Activated CD4-positive, alpha-beta T cell treated with anti-CD3 and anti-CD28 coated beads, Interleukin-2, amount 10 ng/mL, durations not matched to agents 7 days and 5 days (primary cell): ENCODE measurements around the gene ATL2. TPM values are rescaled to one million over a fixed set of nuclear protein-coding genes. Genes with fewer than 3 reads are reported as not detected.
A peak's percentile ranks its signal among the peaks of the same experiment; 100 is the strongest.
"Not testable (repeated sequence)": the region's sequence is repeated elsewhere in the genome, so short reads cannot be mapped to it uniquely, and the experiment has no call there.

Experiments used
- CTCF ChIA-PET: fragments of 350-600 bp; sonication (Branson Sonifier 250); formaldehyde crosslinking; loops from one replicate; lab custom pipeline; 2021; ENCODE audit warnings: antibody characterized with exemption; lab: Charles Lee
- POLR2A ChIA-PET: fragments of 350-600 bp; sonication (Branson Sonifier 250); formaldehyde crosslinking; loops from one replicate; lab custom pipeline; 2021; ENCODE audit warnings: antibody characterized with exemption; lab: Charles Lee
- DNase-seq: peaks from one replicate; pipeline ENCODE4 v3.0.0-alpha.2; 2020
- H3K27ac Mint-ChIP-seq: one replicate; pipeline ENCODE4 v1.8.0; 2021; ENCODE audit warnings: mild to moderate bottlenecking, moderate library complexity, mixed read lengths
- H3K27me3 Mint-ChIP-seq: one replicate; pipeline ENCODE4 v1.8.0; 2021; ENCODE audit warnings: mixed read lengths
- H3K36me3 Mint-ChIP-seq: one replicate; pipeline ENCODE4 v1.8.0; 2021; ENCODE audit warnings: low read depth, mixed read lengths
- H3K4me1 Mint-ChIP-seq: one replicate; pipeline ENCODE4 v1.8.0; 2021; ENCODE audit warnings: mixed read lengths
- H3K4me3 Mint-ChIP-seq: one replicate; pipeline ENCODE4 v1.8.0; 2021; ENCODE audit warnings: mild to moderate bottlenecking, moderate library complexity, mixed read lengths
- H3K9me3 Mint-ChIP-seq: one replicate; pipeline ENCODE4 v1.8.0; 2021; ENCODE audit warnings: mixed read lengths
- total RNA-seq, 2 experiments: library from RNA; stranded (reverse); gene quantifications; one replicate each; pipeline ENCODE4 v1.2.3, GENCODE V29; 2021

Gene ATL2
- total RNA-seq, 2 experiments from 2014 or later = 46.0 to 59.2 TPM

- ChIA-PET CTCF (interaction anchor here (1.8 kb wide), 1 partner anchor 67 kb away, joined by 4 read pairs; no protein-coding TSS in a partner anchor), POLR2A (no interaction called here)
- Mint-ChIP-seq H3K4me1 (peaks cover 18% of the 10 kb centered on the region), H3K36me3 (peaks cover 75% of the 10 kb centered on the region), H3K27me3 (no peaks in the 10 kb centered on the region), H3K9me3 (no peaks in the 10 kb centered on the region), H3K4me3 (no peak overlapping the region), H3K27ac (no peak overlapping the region)
- DNase-seq = no peak
These were observed 68.3 kb downstream of the ATL2 start for GRCh38 chr2:38308821-38309220.

GRCh38 chr2:38301969-38302702, 74.9 kb downstream of the ATL2 start:
- Mint-ChIP-seq H3K4me3 (no peak overlapping the region), H3K4me1 (peaks cover 43% of the 10 kb centered on the region), H3K27ac (peak overlapping the region; percentile 68), H3K27me3 (no peaks in the 10 kb centered on the region), H3K9me3 (no peaks in the 10 kb centered on the region), H3K36me3 (peaks cover 71% of the 10 kb centered on the region)
- ChIA-PET POLR2A (no interaction called here), CTCF (interaction anchor here (0.6 kb wide), 1 partner anchor 392 kb away, joined by 3 read pairs; no protein-coding TSS in a partner anchor)
- no peak for DNase-seq

- Mint-ChIP-seq H3K9me3 (no peaks in the 10 kb centered on the region), H3K4me1 (peaks cover 43% of the 10 kb centered on the region), H3K36me3 (peaks cover 69% of the 10 kb centered on the region), H3K27ac (peak overlapping the region; percentile 68), H3K4me3 (no peak overlapping the region), H3K27me3 (no peaks in the 10 kb centered on the region)
- ChIA-PET CTCF (interaction anchor here (0.6 to 1.1 kb wide), 2 partner anchors 164 to 393 kb away, joined by 3 to 4 read pairs; no protein-coding TSS in a partner anchor), POLR2A (no interaction called here)
- DNase-seq = peak; percentile 32
These were observed 75.6 kb downstream of the ATL2 start for GRCh38 chr2:38301340-38301968.

- CTCF ChIA-PET = no interaction called here
- H3K36me3 Mint-ChIP-seq = peaks cover 52% of the 10 kb centered on the region
- no peaks in the 10 kb centered on the region for H3K27me3 Mint-ChIP-seq
- no peak for DNase-seq
- H3K4me3 Mint-ChIP-seq = no peak overlapping the region
- no peak overlapping the region for H3K27ac Mint-ChIP-seq
- H3K4me1 Mint-ChIP-seq = peaks cover 23% of the 10 kb centered on the region
- H3K9me3 Mint-ChIP-seq = no peaks in the 10 kb centered on the region
- POLR2A ChIA-PET = interaction anchor here (0.6 kb wide), 1 partner anchor 81 kb away, joined by 3 read pairs; no protein-coding TSS in a partner anchor
These were observed 78.5 kb downstream of the ATL2 start for GRCh38 chr2:38298539-38298938.

- no peaks in the 10 kb centered on the region for H3K9me3 Mint-ChIP-seq
- no peak overlapping the region for H3K4me3 Mint-ChIP-seq
- H3K4me1 Mint-ChIP-seq = peaks cover 3% of the 10 kb centered on the region
- H3K27ac Mint-ChIP-seq = no peak overlapping the region
- POLR2A ChIA-PET = no interaction called here
- CTCF ChIA-PET = no interaction called here
- no peaks in the 10 kb centered on the region for H3K27me3 Mint-ChIP-seq
- H3K36me3 Mint-ChIP-seq = peaks cover 36% of the 10 kb centered on the region
- DNase-seq = no peak
These were observed 80.8 kb downstream of the ATL2 start for GRCh38 chr2:38296197-38296780.

GRCh38 chr2:38294597-38294996, 82.5 kb downstream of the ATL2 start:
- POLR2A ChIA-PET = no interaction called here
- no peak for DNase-seq
- no peak overlapping the region for H3K27ac Mint-ChIP-seq
- peaks cover 29% of the 10 kb centered on the region for H3K36me3 Mint-ChIP-seq
- H3K9me3 Mint-ChIP-seq = no peaks in the 10 kb centered on the region
- no peak overlapping the region for H3K4me3 Mint-ChIP-seq
- CTCF ChIA-PET = interaction anchor here (0.6 to 0.7 kb wide), 2 partner anchors 72 to 771 kb away, joined by 4 read pairs; no protein-coding TSS in a partner anchor
- H3K27me3 Mint-ChIP-seq = no peaks in the 10 kb centered on the region
- H3K4me1 Mint-ChIP-seq = no peaks in the 10 kb centered on the region

GRCh38 chr2:38293152-38293865, 83.8 kb downstream of the ATL2 start:
- no peak overlapping the region for H3K4me3 Mint-ChIP-seq
- DNase-seq = no peak
- H3K27me3 Mint-ChIP-seq = peaks cover 3% of the 10 kb centered on the region
- ChIA-PET CTCF (interaction anchor here (0.5 to 2.5 kb wide), 2 partner anchors 14 to 506 kb away, joined by 4 read pairs; no protein-coding TSS in a partner anchor), POLR2A (no interaction called here)
- H3K4me1 Mint-ChIP-seq = no peaks in the 10 kb centered on the region
- H3K9me3 Mint-ChIP-seq = no peaks in the 10 kb centered on the region
- H3K36me3 Mint-ChIP-seq = peaks cover 20% of the 10 kb centered on the region
- no peak overlapping the region for H3K27ac Mint-ChIP-seq

GRCh38 chr2:38290332-38290731, 86.7 kb downstream of the ATL2 start:
- H3K27ac Mint-ChIP-seq = no peak overlapping the region
- H3K27me3 Mint-ChIP-seq = peaks cover 12% of the 10 kb centered on the region
- no peak overlapping the region for H3K4me3 Mint-ChIP-seq
- H3K4me1 Mint-ChIP-seq = no peaks in the 10 kb centered on the region
- no peaks in the 10 kb centered on the region for H3K9me3 Mint-ChIP-seq
- ChIA-PET CTCF (no interaction called here), POLR2A (no interaction called here)
- no peak for DNase-seq
- H3K36me3 Mint-ChIP-seq = no peaks in the 10 kb centered on the region

GRCh38 chr2:38284971-38285370, 92.1 kb downstream of the ATL2 start:
- no peaks in the 10 kb centered on the region for H3K9me3 Mint-ChIP-seq
- ChIA-PET POLR2A (no interaction called here), CTCF (interaction anchor here (0.6 kb wide), 1 partner anchor 227 kb away, joined by 3 read pairs; no protein-coding TSS in a partner anchor)

GRCh38 chr2:38281095-38281742, 95.9 kb downstream of the ATL2 start:
- peaks cover 4% of the 10 kb centered on the region for H3K4me1 Mint-ChIP-seq
- no peaks in the 10 kb centered on the region for H3K9me3 Mint-ChIP-seq
- ChIA-PET POLR2A (no interaction called here), CTCF (interaction anchor here (0.6 kb wide), 1 partner anchor 533 kb away, joined by 5 read pairs; no protein-coding TSS in a partner anchor)
- no peaks in the 10 kb centered on the region for H3K36me3 Mint-ChIP-seq
- no peak for DNase-seq
- peaks cover 6% of the 10 kb centered on the region for H3K27me3 Mint-ChIP-seq
- no peak overlapping the region for H3K4me3 Mint-ChIP-seq
- no peak overlapping the region for H3K27ac Mint-ChIP-seq

More at GRCh38 chr2:38284971-38285370, 92.1 kb downstream of the ATL2 start:
- H3K27ac Mint-ChIP-seq = no peak overlapping the region
- peaks cover 17% of the 10 kb centered on the region for H3K27me3 Mint-ChIP-seq
- H3K36me3 Mint-ChIP-seq = no peaks in the 10 kb centered on the region
- H3K4me1 Mint-ChIP-seq = no peaks in the 10 kb centered on the region
- no peak overlapping the region for H3K4me3 Mint-ChIP-seq
- no peak for DNase-seq

- CTCF ChIA-PET = interaction anchor here (0.6 to 1.1 kb wide), 3 partner anchors 13 to 238 kb away, joined by 3 to 4 read pairs (median 3); no protein-coding TSS in a partner anchor
- no peak for DNase-seq
- H3K27me3 Mint-ChIP-seq = peaks cover 8% of the 10 kb centered on the region
- no peaks in the 10 kb centered on the region for H3K9me3 Mint-ChIP-seq
- H3K4me3 Mint-ChIP-seq = no peak overlapping the region
- H3K36me3 Mint-ChIP-seq = no peaks in the 10 kb centered on the region
- peaks cover 6% of the 10 kb centered on the region for H3K4me1 Mint-ChIP-seq
- H3K27ac Mint-ChIP-seq = no peak overlapping the region
- POLR2A ChIA-PET = interaction anchor here (0.5 kb wide), 1 partner anchor 64 kb away, joined by 3 read pairs; no protein-coding TSS in a partner anchor
These were observed 97.9 kb downstream of the ATL2 start for GRCh38 chr2:38279201-38279600.

- H3K4me3 Mint-ChIP-seq, DNase-seq, H3K27me3 Mint-ChIP-seq, H3K27ac Mint-ChIP-seq, H3K4me1 Mint-ChIP-seq, H3K9me3 Mint-ChIP-seq, POLR2A ChIA-PET, H3K36me3 Mint-ChIP-seq, CTCF ChIA-PET: not testable (repeated sequence)
These were observed 99.0 kb downstream of the ATL2 start for GRCh38 chr2:38278117-38278438.
